ENCODE results near the gene RASSF7. TPM values are rescaled to one million over a fixed set of nuclear protein-coding genes. Genes with fewer than 3 reads are reported as not detected.

The RASSF7 gene
- total RNA-seq, 1 experiment from 2014 or later = 24.9 TPM

DNA sequence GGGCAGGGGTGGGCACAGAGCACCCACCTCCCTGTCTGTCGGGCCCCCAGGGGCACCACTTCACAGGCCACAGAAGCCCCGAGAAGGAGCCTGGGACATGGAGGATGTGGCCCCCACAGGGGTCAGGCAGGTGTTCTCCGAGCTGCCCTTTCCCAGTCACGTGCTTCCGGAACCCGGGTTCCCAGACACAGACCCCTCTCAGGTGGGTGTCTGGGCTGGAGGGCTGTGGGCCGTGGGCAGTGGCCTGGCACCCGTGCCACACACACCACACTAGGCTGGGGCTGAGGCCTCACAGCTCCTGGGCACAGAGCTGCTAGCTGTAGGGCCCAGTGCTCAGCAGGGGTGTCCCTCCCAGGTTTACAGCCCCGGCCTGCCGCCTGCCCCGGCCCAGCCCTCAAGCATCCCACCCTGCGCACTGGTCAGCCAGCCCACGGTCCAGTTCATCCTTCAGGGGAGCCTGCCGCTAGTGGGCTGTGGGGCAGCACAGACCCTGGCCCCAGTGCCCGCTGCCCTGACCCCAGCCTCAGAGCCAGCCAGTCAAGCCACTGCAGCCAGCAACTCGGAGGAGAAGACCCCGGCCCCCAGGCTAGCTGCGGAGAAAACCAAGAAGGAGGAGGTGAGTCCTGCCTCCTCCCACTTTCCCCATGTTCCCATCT, 49.5 kb downstream of the RASSF7 start:
- no peak for DNase-seq (ENCODE audit: low spot score)

DNA sequence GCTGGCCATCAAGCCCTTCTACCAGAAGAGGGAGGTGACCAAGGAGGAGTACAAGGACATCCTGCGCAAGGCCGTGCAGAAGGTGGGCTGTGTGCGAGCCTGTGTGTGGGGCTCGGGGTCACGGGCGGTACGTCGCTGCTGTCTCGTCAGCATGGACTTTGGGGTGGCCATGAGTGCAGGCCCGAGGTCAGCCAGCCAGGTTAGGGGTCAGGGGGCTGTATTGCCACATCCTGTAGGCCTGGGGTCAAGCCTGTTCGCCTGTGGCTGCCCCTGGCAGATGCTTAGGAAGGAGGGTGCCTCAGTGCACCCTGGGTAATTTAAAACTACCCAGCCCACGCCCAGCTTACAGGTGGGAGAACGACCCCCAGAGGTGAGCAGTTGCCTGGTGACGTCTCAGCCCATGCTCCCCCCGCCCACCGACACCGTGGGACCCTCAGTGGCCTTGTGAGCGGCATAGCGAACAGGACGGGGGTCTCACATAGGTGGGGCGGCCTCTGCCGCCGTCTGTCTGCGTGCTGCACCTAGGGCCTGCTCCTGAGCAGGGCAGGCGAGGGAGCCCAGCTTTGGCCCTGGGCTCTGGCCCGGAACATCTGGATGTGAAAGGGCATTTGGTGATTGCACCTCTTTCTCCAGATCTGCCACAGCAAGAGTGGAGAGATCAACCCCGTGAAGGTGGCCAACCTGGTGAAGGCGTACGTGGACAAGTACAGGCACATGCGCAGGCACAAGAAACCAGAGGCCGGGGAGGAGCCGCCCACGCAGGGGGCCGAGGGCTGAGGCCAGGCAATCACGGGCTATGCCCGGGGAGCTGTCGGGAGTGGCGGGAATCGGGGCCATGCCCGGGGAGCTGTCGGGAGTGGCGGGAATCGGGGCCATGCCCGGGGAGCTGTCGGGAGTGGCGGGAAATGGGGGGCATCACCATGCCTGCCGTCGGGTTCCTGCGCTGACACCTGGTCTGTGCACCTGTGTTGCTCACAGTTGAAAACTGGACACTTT, 50.5 kb downstream of the RASSF7 start:
- DNase-seq (ENCODE audit: low spot score) = no peak

DNA sequence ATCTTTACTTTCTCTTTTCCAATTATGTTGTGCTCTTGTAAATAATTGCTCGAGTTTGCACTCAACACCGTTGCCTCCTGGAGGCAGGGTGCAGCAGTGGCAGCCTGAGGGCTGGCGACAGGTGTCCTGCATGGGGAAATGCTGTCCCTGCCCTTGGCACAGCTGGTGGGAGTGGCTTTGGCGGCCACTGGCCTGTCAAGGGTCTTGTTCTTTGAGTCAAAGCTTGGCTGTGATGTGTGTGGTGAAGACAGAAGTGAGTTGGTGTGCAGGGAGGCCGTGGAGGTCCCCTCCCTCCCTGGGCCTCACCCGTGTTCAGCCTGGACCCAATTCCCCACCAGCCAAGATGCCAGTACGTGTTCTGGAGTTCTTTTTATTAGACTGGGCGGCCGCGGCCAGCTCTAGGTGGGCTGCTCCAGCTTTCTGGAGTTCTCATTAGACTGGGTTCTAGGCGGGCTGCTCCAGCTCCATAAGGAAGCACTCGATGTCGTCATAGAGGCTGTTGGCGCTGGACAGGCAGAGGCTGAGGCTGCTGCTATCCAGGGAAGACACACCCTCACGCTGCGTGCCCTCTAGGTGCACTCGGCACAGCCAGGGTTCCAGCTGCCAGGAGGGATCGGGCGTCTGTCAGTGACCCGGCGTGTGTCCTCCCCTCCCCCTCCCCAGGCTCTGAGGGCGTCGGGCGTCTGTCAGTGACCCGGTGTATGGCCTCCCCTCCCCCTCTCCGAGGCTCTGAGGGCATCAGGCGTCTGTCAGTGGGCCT, 51.6 kb downstream of the RASSF7 start:
- DNase-seq (ENCODE audit: low spot score) = peak; percentile 22

DNA sequence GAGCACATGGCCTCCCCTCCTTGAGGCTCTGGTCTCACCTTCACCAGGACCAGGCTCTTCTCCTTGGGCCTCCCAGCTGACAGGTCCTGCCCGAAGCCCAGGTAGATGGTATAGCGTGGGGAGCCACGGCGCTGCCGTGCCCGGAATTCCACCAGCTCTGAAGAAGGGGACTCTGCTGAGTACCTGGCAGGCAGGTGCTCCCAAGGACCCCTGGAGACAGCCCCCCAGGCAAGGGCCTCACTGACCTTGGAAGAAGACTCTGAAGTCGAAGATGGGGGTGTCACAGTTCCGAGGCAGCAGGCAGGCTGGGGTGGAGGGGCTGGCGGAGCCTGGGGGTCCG, 52.2 kb downstream of the RASSF7 start:
- no peak for DNase-seq (ENCODE audit: low spot score)

DNA sequence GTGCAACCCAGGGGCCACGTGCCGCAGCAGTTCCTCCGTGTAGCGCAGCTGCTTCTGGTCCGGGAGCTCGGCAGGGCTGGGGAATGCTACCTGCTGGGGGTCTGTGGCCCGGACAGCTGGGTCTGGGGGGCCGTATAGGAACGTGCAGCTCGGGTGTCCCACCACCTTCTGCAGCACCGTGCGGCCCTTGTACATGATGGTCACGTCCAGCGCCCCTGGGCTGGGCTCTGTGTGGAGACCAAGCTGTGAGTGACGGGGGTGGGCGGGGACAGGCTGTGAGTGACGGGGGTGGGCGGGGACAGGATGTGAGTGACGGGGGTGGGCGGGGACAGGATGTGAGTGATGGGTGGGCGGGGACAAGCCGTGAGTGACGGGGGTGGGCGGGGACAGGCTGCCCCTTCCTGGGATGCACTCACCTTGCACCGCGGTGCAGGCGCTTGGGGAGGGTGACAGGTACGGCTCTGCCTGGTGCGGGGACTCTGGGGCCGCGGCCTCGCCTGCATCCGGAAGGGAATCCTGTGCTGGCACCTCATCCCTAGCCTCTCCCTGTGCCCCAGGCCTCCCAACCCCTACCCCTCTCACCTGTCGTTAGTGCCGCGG, 52.7 kb downstream of the RASSF7 start:
- DNase-seq (ENCODE audit: low spot score) = no peak

Other genes with a start within 250 kb of the RASSF7 start
- gene IFITM1, start 246.9 kb upstream of the RASSF7 start, total RNA-seq (2014; rRNA removed; shearing (Covaris generic)) = 3.1 and 4.5 TPM in 2 replicates
- gene IFITM3, start 240.1 kb upstream of the RASSF7 start, total RNA-seq (2014; rRNA removed; shearing (Covaris generic)) = 63.1 and 73.6 TPM in 2 replicates
- 27.9 and 40.8 TPM in 2 replicates for gene B4GALNT4, start 191.5 kb upstream of the RASSF7 start, total RNA-seq (2014; rRNA removed; shearing (Covaris generic))
- gene PKP3, start 166.8 kb upstream of the RASSF7 start, total RNA-seq (2014; rRNA removed; shearing (Covaris generic)) = 39.8 and 44.0 TPM in 2 replicates
- 3.8 and 3.9 TPM in 2 replicates for gene SIGIRR, start 146.0 kb upstream of the RASSF7 start, total RNA-seq (2014; rRNA removed; shearing (Covaris generic))
- 0.19 TPM in 1 of 2 replicates, not detected in the other for gene ANO9, start 119.0 kb upstream of the RASSF7 start, total RNA-seq (2014; rRNA removed; shearing (Covaris generic))
- gene PTDSS2, start 110.7 kb upstream of the RASSF7 start, total RNA-seq (2014; rRNA removed; shearing (Covaris generic)) = 29.7 and 30.4 TPM in 2 replicates
- 299 and 316 TPM in 2 replicates for gene RNH1, start 53.7 kb upstream of the RASSF7 start, total RNA-seq (2014; rRNA removed; shearing (Covaris generic))
- 74.6 and 99.9 TPM in 2 replicates for gene HRAS, start 25.4 kb upstream of the RASSF7 start, total RNA-seq (2014; rRNA removed; shearing (Covaris generic))
- gene LRRC56, start 23.4 kb upstream of the RASSF7 start, total RNA-seq (2014; rRNA removed; shearing (Covaris generic)) = not detected in 2 replicates
- 2.4 and 4.4 TPM in 2 replicates for gene LMNTD2, start 232 bp upstream of the RASSF7 start, total RNA-seq (2014; rRNA removed; shearing (Covaris generic))
- 12.8 and 14.9 TPM in 2 replicates for gene PHRF1, start 15.5 kb downstream of the RASSF7 start, total RNA-seq (2014; rRNA removed; shearing (Covaris generic))
- gene IRF7, start 55.0 kb downstream of the RASSF7 start, total RNA-seq (2014; rRNA removed; shearing (Covaris generic)) = 6.4 and 12.0 TPM in 2 replicates
- gene CDHR5, start 64.0 kb downstream of the RASSF7 start, total RNA-seq (2014; rRNA removed; shearing (Covaris generic)) = not detected in 2 replicates
- not detected in 2 replicates for gene SCT, start 66.2 kb downstream of the RASSF7 start, total RNA-seq (2014; rRNA removed; shearing (Covaris generic))
- gene DRD4, start 76.3 kb downstream of the RASSF7 start, total RNA-seq (2014; rRNA removed; shearing (Covaris generic)) = not detected in 2 replicates
- 12.8 and 20.2 TPM in 2 replicates for gene DEAF1, start 134.3 kb downstream of the RASSF7 start, total RNA-seq (2014; rRNA removed; shearing (Covaris generic))
- 17.1 and 17.9 TPM in 2 replicates for gene TMEM80, start 134.8 kb downstream of the RASSF7 start, total RNA-seq (2014; rRNA removed; shearing (Covaris generic))
- gene EPS8L2, start 145.3 kb downstream of the RASSF7 start, total RNA-seq (2014; rRNA removed; shearing (Covaris generic)) = 64.9 and 108 TPM in 2 replicates
- gene TALDO1, start 186.5 kb downstream of the RASSF7 start, total RNA-seq (2014; rRNA removed; shearing (Covaris generic)) = 417 and 483 TPM in 2 replicates
- 33.7 and 42.7 TPM in 2 replicates for gene GATD1, start 216.5 kb downstream of the RASSF7 start, total RNA-seq (2014; rRNA removed; shearing (Covaris generic))
- not detected in 2 replicates for gene CEND1, start 229.1 kb downstream of the RASSF7 start, total RNA-seq (2014; rRNA removed; shearing (Covaris generic))
- gene SLC25A22, start 237.3 kb downstream of the RASSF7 start, total RNA-seq (2014; rRNA removed; shearing (Covaris generic)) = 43.7 and 46.5 TPM in 2 replicates
- gene PIDD1, start 244.3 kb downstream of the RASSF7 start, total RNA-seq (2014; rRNA removed; shearing (Covaris generic)) = 5.7 and 6.0 TPM in 2 replicates
- 399 and 585 TPM in 2 replicates for gene RPLP2, start 249.0 kb downstream of the RASSF7 start, total RNA-seq (2014; rRNA removed; shearing (Covaris generic))

Data from A172 (cell line).